Transverse colon (tissue), 4 donors: ENCODE data around the gene STRBP.

ENCODE experiments used
- EP300 ChIP-seq: sonication (generic); formaldehyde crosslinking; IDR thresholded peaks from one replicate; pipeline ENCODE4 v1.6.1; 2017; ENCODE audit warnings: antibody characterized with exemption, low read depth
- POLR2A ChIP-seq: fragments of 450-650 bp; IDR thresholded peaks from one replicate; pipeline ENCODE4 v1.6.1; 2016; ENCODE audit warnings: antibody characterized with exemption, mild to moderate bottlenecking, moderate library complexity
- POLR2AphosphoS5 ChIP-seq, 3 donors: sonication (generic); formaldehyde crosslinking; IDR thresholded peaks; one replicate each; pipeline ENCODE4 v1.6.1; 2016; ENCODE audit warnings: antibody characterized with exemption in 3 of 3
- TF ChIP-seq, protein P1 (sequence below), 5 experiments: fragments of 200-600 bp in 3 of 5; fragments of 450-650 bp in 2 of 5; sonication (generic) in 3 of 5; IDR thresholded peaks; 1 replicate in 2 of 5; 2 replicates in 3 of 5; pipeline ENCODE4 v1.5.1; 2016 to 2017; ENCODE audit warnings: antibody characterized with exemption in 5 of 5, inconsistent platforms in 3 of 5, mild to moderate bottlenecking in 2 of 5, moderate library complexity in 1 of 5

DNA sequence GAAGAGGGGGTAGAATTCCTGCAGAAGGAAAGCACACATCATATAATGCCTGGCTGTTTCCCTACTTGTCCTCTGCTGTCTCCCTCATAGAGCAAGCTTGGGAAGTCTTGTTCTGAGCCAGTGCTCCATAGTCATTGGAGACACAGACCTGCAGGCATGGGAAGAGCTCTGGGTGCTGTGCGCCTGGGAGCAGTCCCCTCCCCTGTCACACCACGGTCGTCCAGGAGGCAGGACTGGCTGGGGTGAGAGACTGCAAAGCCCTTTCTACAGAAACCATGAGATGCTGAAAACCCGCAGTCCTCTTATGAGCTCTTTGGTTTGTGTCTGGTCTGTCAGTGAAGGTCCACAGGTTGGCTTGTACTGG, 170.3 kb downstream of the STRBP start:
- no peak for TF ChIP-seq POLR2A
- TF ChIP-seq, protein P1, sequence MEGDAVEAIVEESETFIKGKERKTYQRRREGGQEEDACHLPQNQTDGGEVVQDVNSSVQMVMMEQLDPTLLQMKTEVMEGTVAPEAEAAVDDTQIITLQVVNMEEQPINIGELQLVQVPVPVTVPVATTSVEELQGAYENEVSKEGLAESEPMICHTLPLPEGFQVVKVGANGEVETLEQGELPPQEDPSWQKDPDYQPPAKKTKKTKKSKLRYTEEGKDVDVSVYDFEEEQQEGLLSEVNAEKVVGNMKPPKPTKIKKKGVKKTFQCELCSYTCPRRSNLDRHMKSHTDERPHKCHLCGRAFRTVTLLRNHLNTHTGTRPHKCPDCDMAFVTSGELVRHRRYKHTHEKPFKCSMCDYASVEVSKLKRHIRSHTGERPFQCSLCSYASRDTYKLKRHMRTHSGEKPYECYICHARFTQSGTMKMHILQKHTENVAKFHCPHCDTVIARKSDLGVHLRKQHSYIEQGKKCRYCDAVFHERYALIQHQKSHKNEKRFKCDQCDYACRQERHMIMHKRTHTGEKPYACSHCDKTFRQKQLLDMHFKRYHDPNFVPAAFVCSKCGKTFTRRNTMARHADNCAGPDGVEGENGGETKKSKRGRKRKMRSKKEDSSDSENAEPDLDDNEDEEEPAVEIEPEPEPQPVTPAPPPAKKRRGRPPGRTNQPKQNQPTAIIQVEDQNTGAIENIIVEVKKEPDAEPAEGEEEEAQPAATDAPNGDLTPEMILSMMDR (IDR thresholded peaks at IDR 0.05), result no peak
- TF ChIP-seq POLR2AphosphoS5 (IDR thresholded peaks at IDR 0.05), result no peak
- TF ChIP-seq EP300, result no peak
